ENCODE data around the gene ANK3.

DNA sequence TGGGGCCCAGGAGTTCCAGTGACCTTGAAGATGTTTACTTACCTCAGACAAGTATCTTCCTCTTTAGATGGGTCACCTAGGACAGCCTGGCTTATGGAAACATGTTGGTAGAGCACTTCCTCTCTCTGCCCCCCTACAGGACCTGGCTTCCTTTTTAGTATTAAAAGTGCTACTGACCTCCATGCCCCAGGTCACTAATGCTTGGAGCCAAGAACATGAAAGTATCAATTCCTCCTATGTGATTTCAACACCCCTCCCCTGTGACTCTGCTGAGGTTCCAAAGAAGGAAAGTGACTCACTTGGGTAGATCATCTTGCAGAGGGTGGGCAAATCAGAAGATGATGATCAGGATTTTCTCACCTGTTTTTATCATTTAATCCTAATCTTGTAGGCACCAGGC lies 358.0 kb downstream of the ANK3 start:
- TF ChIP-seq, protein P1, sequence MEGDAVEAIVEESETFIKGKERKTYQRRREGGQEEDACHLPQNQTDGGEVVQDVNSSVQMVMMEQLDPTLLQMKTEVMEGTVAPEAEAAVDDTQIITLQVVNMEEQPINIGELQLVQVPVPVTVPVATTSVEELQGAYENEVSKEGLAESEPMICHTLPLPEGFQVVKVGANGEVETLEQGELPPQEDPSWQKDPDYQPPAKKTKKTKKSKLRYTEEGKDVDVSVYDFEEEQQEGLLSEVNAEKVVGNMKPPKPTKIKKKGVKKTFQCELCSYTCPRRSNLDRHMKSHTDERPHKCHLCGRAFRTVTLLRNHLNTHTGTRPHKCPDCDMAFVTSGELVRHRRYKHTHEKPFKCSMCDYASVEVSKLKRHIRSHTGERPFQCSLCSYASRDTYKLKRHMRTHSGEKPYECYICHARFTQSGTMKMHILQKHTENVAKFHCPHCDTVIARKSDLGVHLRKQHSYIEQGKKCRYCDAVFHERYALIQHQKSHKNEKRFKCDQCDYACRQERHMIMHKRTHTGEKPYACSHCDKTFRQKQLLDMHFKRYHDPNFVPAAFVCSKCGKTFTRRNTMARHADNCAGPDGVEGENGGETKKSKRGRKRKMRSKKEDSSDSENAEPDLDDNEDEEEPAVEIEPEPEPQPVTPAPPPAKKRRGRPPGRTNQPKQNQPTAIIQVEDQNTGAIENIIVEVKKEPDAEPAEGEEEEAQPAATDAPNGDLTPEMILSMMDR (IDR thresholded peaks at IDR 0.05): no peak
- TF ChIP-seq POLR2A (IDR thresholded peaks at IDR 0.05): no peak
